ENCODE results near the gene CARMIL3. TPM values are rescaled to one million over a fixed set of nuclear protein-coding genes. Genes with fewer than 3 reads are reported as not detected.
"Not testable (repeated sequence)": the region's sequence is repeated elsewhere in the genome, so short reads cannot be mapped to it uniquely, and the experiment has no call there.

The CARMIL3 gene
- total RNA-seq = under 0.01 TPM in 2 replicates

- DNase-seq (ENCODE audit: low read depth in 2 of 2) = peak; percentile 4 to 57
Measured at GRCh38 chr14:24051789-24052655, at the start of gene CARMIL3. TSS of gene CARMIL3 (plus strand) at chr14:24052009. CDS start at chr14:24052154, 145 bp downstream.

DNA sequence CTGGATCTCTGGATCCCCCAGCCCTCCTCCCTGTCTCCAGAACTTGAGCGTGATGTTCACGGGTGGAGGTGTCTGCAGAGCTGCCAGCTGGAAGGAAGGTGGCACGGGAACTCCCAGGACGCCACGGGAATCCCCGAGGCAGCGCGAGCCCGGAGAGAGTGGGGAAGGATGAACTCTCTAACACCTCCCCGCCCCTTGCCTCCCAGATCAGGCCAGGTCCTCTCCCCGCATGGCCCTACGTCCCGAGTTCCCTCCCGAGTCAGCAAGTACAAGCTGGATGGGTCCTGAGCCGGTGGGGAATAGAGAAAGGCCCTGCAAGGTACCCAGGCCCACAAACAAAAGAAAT lies 45.4 kb upstream of the CARMIL3 start:
- not testable (repeated sequence) for DNase-seq (ENCODE audit: low read depth in 2 of 2)

DNA sequence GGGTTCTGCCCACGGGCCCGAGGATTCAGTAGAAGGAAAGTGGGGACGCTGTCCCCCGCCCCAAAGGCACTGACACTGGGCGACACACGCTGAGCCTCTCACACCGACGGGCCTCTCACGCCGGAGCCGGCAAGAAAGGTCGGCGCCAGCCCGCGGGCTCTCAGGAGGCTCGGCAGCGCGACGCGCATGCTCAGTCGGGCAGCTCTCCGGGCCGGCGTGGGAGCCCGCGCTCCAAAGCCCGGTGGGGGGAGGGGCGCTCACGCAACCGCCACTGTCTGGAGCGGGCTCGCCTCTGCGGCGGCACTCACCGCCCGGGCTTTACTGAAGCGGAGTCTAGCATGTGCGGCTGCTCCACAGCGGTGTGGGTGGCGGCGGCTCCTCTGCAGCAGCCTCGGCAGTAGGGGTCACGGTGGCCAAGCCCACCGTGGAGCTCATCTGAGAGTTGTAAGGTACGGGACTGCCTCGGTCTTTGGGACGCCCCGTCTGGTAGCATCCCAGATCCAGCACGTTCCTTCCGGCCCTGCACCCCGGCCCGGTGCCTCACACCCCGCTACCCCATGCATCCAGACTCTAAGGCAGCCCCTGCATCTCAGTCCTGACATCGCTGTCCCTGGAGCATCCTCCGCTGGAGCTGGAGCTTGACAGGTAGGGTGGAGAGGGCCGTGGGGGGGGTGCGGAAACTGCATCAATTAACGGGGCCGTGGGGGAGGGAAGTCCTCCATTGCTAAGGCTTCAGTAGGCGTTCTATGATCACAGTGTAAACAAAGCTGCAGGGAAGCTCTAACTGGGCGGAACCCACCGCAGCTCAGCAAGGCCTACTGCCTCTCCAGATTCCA lies 44.8 kb upstream of the CARMIL3 start:
- peak in 1 of 2 donors; percentile 15 for DNase-seq (ENCODE audit: low read depth in 2 of 2)

DNA sequence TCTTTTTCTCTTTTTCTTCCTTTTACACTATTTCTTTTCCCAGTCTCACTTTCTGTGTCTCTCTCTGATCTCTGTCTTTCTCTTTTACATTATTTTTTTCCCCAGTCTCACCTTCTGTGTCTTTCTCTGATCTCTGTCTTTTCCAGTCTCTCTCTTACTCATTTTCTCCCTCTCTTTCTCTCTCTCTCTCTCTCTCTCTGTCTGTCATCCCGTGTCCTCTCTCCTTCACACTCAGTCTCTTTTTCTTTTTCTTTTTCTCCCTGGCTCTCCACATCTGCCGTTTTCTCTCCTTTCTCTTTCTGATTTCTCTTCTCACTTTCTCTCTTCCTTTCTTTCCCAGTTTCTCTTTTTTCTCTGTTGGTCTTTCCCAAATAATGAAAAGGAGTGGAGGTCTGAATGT lies 40.8 kb upstream of the CARMIL3 start:
- DNase-seq (ENCODE audit: low read depth in 2 of 2) = no peak

GRCh38 chr14:24012726-24013273 lies 39.0 kb upstream of the CARMIL3 start:
- DNase-seq (ENCODE audit: low read depth in 2 of 2) = not testable (repeated sequence)

DNA sequence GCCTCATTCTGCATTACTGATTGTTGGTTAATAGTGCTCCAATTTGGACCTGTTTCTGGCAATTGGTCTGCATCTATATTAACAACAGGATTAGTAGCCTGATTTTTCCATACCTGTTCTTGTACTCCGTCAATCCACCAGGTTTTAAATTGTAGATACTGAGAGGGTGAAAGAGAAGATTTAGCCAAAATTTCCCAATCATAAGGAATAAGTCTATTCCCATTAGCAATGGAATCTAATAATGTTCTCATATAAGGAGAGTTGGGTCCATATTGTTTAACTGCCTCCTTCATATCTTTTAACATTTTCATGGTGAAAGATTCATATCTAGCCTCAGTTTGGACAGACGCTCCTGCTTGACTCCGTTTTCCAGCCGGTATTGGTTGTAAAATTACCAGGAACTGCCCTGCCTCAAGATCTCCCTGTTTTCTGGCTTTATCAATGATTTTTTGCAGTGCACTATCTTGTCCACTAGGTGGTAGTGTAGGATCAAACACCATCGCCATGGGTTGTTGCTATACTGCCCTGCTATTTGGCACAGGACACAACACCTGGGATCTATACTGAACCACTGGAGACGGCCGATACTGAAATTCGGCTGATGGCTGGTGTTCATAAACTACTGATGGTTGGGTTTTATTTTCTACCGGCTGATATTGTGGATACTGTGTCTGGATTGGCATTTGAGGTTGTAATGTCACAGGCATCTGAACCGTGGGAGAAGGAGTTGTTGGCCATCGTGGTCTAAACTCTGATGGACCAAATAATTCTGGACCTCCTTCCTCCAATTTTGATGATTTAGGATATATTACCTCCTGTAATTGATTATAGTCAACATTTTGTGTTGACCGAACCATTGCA lies 37.9 kb upstream of the CARMIL3 start:
- peak; percentile 52 to 75 for DNase-seq (ENCODE audit: low read depth in 2 of 2)

GRCh38 chr14:24015745-24016144 lies 36.1 kb upstream of the CARMIL3 start:
- not testable (repeated sequence) for DNase-seq (ENCODE audit: low read depth in 2 of 2)

GRCh38 chr14:24018978-24019377 lies 32.8 kb upstream of the CARMIL3 start:
- DNase-seq (ENCODE audit: low read depth in 2 of 2) = not testable (repeated sequence)

- not testable (repeated sequence) for DNase-seq (ENCODE audit: low read depth in 2 of 2)
Measured at GRCh38 chr14:24019944-24020343, 31.9 kb upstream of the CARMIL3 start.

- DNase-seq (ENCODE audit: low read depth in 2 of 2) = not testable (repeated sequence)
Measured at GRCh38 chr14:24020520-24020919, 31.3 kb upstream of the CARMIL3 start.

- DNase-seq (ENCODE audit: low read depth in 2 of 2) = not testable (repeated sequence)
Measured at GRCh38 chr14:24024939-24025418, 26.8 kb upstream of the CARMIL3 start.

GRCh38 chr14:24029687-24030086 lies 22.1 kb upstream of the CARMIL3 start:
- DNase-seq (ENCODE audit: low read depth in 2 of 2) = not testable (repeated sequence)

DNA sequence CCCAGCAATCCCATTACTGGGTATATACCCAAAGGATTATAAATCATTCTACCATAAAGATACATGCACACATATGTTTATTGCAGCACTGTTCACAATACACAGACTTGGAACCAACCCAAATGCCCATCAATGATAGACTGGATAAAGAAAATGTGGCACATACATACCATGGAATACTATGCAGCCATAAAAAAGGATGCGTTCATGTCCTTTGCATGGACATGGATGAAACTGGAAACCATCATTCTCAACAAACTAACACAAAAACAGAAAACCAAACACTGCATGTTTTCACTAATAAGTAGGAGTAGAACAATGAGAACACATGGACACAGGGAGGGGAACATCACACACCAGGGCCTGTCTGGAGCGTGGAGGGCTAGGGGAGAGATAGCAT lies 20.5 kb upstream of the CARMIL3 start:
- not testable (repeated sequence) for DNase-seq (ENCODE audit: low read depth in 2 of 2)

DNA sequence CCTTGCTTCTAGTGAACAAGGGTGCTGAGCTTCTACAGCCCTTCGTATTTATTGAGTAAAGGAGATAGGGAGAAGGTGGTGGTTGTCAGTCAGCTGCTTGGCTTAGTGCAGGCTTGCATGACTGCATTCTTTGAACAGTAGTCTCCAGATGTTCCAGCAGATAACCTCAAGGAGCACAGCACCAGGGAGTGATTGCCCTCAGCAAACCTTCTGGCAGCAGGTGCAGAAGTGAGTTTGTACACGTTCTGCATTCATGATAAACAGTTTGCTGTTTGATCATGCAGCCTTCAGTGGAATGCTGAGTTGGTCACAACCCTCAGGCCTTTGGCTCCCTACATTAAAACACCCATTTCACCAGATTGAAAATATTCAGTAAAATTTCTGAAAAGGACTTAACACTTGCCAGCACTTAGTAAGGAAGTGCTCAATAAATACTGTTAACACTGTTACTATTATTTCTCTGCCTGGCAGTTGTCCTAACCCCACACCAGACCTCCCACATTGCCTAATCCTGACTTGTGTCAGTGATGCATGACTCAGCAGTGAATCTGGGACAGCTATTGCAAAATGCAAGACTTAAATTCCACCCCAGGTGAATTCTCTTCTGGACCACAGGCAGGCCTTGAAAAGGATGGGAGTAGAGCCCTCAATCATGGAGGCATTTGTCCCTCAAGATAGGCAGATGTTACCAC lies 18.9 kb upstream of the CARMIL3 start:
- DNase-seq (ENCODE audit: low read depth in 2 of 2) = no peak

DNA sequence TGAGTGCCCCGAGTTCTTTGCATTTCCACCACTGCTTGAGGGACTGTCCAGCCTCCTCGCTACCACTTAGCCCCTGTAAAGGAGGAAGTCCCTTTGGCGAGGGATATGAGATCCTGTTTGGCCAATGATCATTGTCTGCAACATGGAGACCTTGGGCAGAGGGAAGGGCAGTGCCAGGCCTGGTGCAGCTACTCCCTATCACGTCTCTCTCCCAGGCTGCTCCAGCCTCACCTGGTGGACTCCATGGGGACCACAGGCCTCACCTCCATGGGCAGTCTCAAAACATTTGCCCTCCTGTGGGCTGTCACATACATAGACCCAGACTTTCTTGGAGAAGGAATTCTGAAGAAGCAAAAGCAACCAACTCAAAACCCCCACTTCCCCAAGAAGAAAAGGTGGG lies 16.0 kb upstream of the CARMIL3 start:
- DNase-seq (ENCODE audit: low read depth in 2 of 2) = not testable (repeated sequence)

DNA sequence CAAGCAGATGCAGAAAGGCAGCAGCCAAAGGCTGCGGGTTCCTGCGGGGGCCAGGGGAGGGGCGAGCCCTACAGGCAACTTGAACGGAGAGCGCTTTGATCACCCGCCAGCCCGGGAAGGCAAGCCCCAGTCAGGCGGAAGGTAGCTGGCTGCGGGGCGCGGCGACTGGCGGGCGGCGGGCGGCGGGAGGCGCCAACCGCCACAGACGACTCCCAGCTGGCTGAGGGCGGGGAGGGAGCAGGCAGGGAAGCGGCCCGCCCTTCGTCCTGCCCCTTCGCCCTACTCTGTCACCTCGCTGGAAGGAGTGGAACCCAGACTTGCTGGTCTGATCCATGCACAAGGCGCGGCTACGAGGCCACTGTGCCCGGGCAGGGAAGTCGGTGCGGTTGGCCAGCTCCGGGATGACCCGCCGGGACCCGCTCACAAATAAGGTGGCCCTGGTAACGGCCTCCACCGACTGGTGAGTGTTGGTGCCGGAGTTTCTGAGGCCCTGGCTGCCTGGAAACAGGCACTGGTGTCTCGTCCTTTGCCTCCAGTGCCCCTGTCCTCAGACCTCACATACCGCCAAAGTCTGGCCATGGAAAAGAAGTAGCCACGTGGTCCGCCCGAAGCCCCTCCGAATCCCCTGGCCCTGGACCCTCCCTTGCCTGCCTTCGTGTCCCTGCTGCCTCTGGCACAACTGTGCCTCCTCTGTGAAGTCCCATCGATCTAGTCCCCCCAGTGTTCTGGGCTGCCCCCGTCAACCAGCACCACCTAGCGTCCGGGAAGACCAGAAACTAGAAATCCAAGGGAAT lies 15.4 kb upstream of the CARMIL3 start:
- peak; percentile 43 to 70 for DNase-seq (ENCODE audit: low read depth in 2 of 2)

GRCh38 chr14:24036963-24037657 lies 14.7 kb upstream of the CARMIL3 start:
- not testable (repeated sequence) for DNase-seq (ENCODE audit: low read depth in 2 of 2)

DNA sequence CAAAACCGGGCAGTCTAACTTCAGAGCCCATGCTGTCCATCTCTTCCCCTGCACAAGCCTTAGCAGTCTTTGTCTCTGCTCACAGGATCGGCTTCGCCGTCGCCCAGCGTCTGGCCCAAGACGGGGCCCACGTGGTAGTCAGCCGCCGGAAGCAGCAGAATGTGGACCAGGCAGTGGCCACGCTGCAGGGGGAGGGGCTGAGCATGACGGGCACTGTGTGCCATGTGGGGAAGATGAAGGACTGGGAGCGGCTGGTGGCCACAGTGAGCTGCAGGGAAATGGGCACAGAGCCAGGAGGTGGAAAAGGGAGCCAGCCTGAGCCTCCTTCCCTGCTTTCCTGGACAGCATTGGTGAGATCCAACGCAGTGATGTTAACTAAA lies 14.2 kb upstream of the CARMIL3 start:
- no peak for DNase-seq (ENCODE audit: low read depth in 2 of 2)

GRCh38 chr14:24038686-24039085 lies 13.1 kb upstream of the CARMIL3 start:
- DNase-seq (ENCODE audit: low read depth in 2 of 2) = no peak

All from dermis microvascular lymphatic vessel endothelial cell (primary cell).